Brain microvascular endothelial cell (primary cell): ENCODE measurements around the gene RPL13.

Experiments used
- DNase-seq: peaks from one replicate; pipeline ENCODE4 v3.0.0-alpha.2; 2020
- H3K27ac ChIP-seq: fragments of 250-450 bp; sonication (Bioruptor Pico); 2 replicates; pipeline ENCODE4 v1.5.1; 2020; ENCODE audit warnings: mild to moderate bottlenecking, moderate library complexity
- H3K27me3 ChIP-seq: fragments of 250-450 bp; sonication (Bioruptor Pico); replicated peaks from 2 replicates; pipeline ENCODE4 v1.5.1; 2020; ENCODE audit warnings: mild to moderate bottlenecking
- H3K36me3 ChIP-seq: fragments of 250-450 bp; sonication (Bioruptor Pico); replicated peaks from 2 replicates; pipeline ENCODE4 v1.5.1; 2020; ENCODE audit warnings: mild to moderate bottlenecking
- H3K4me3 ChIP-seq: 2 replicates; pipeline ENCODE4 v1.5.1; 2011; ENCODE audit warnings: low read depth, mild to moderate bottlenecking, control low read depth, low read length, moderate library complexity
- in situ Hi-C: cut with HindIII; loops from 2 replicates; pipeline ENCODE4 v1.10.0; 2017; ENCODE audit warnings: low sequenced_read_pairs, low pct_ligation_motif_present
- TF ChIP-seq, protein P1 (sequence below): IDR thresholded peaks from 2 replicates; pipeline ENCODE4 v1.5.1; 2011; ENCODE audit warnings: low read depth, mild to moderate bottlenecking, moderate library complexity, low read length, control low read depth, inconsistent platforms; ENCODE audit errors: missing control alignments

Gene RPL13

DNA sequence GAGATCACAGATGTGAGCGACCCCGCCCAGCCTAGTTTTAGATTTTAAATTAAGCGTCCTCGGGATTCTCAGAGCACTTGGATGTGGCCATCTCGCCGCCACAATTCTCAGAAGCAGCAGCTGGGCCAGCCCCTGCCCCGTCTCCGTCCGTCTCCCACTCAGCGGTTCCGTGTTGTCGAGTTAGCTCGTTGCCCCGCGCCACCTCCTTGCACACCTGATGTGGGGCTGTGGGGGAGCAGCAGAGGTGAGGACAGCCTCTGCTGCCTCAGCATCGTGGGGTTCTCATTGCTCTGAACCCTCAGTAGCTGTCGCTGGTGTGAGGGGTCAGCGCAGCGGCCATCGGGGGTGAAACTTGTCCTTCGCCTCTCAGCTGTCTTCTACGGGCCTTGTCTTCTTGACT, 8.2 kb upstream of the RPL13 start:
- TF ChIP-seq, protein P1, sequence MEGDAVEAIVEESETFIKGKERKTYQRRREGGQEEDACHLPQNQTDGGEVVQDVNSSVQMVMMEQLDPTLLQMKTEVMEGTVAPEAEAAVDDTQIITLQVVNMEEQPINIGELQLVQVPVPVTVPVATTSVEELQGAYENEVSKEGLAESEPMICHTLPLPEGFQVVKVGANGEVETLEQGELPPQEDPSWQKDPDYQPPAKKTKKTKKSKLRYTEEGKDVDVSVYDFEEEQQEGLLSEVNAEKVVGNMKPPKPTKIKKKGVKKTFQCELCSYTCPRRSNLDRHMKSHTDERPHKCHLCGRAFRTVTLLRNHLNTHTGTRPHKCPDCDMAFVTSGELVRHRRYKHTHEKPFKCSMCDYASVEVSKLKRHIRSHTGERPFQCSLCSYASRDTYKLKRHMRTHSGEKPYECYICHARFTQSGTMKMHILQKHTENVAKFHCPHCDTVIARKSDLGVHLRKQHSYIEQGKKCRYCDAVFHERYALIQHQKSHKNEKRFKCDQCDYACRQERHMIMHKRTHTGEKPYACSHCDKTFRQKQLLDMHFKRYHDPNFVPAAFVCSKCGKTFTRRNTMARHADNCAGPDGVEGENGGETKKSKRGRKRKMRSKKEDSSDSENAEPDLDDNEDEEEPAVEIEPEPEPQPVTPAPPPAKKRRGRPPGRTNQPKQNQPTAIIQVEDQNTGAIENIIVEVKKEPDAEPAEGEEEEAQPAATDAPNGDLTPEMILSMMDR, result no peak
- Histone ChIP-seq H3K27ac (no peak overlapping the region), H3K36me3 (peaks cover 57% of the 10 kb centered on the region), H3K27me3 (no peaks in the 10 kb centered on the region), H3K4me3 (no peak overlapping the region)
- in situ Hi-C loops, result no loop called here
- DNase-seq, result no peak

DNA sequence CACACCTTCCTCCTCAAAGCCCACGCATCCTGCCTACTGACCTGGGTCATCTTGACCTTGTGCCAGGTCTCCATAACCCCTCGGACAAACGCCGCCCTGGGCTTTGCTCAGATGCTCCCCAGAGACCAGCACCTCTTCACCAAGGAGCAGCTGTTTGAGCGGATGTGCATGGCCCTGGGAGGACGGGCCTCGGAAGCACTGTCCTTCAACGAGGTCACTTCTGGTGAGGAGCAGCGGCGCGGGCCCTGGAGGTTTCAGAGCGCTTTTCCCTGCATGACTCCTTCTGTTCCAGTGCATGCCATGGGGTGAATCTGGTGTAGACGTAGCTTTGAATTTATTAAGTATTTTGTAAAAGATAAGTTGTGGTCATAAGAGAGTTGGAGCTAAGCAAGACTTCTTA, 7.6 kb upstream of the RPL13 start:
- in situ Hi-C loops, result no loop called here
- TF ChIP-seq, protein P1, result no peak
- Histone ChIP-seq H3K27ac (no peak overlapping the region), H3K4me3 (no peak overlapping the region), H3K36me3 (peaks cover 53% of the 10 kb centered on the region), H3K27me3 (no peaks in the 10 kb centered on the region)
- DNase-seq, result no peak

DNA sequence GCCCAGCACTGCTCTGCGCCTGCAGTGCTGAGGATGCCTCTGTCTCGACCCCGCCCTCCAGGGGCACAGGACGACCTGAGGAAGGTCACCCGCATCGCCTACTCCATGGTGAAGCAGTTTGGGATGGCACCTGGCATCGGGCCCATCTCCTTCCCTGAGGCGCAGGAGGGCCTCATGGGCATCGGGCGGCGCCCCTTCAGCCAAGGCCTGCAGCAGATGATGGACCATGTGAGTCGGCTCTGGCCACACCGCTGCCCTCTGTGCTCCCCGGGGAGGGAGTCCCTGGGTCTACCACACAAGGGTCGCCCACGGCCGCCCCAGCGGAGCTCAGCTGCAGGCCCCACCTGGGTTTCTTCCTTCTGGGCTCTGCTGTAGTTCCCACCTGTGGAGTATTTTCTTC, 6.7 kb upstream of the RPL13 start:
- H3K4me3 ChIP-seq, result no peak overlapping the region
- peaks cover 45% of the 10 kb centered on the region for H3K36me3 ChIP-seq

DNA sequence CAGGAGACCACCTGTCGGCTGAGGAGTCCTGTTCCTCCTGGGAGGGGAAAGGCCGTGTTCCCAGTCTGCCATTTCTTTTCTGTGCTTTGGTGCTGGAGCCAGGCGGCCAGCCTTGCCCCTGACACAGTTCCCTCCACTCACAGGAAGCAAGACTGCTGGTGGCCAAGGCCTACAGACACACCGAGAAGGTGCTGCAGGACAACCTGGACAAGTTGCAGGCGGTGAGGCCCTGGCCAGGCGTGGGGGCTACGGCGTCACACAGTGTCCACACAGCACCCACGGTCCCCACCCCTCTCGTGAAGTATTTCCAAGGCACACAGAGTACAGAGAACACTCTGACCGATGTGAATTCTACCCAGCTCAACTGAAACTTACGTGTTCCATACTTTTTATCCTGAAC, 6.1 kb upstream of the RPL13 start:
- TF ChIP-seq, protein P1, result no peak
- Histone ChIP-seq H3K36me3 (peaks cover 39% of the 10 kb centered on the region), H3K27ac (no peak overlapping the region), H3K27me3 (no peaks in the 10 kb centered on the region), H3K4me3 (no peak overlapping the region)
- in situ Hi-C loops, result no loop called here
- no peak for DNase-seq

More for the DNA sequence above, 6.7 kb upstream of the RPL13 start:
- DNase-seq, result no peak
- Histone ChIP-seq H3K27me3 (no peaks in the 10 kb centered on the region), H3K27ac (no peak overlapping the region)
- TF ChIP-seq, protein P1, result no peak
- in situ Hi-C loops, result no loop called here

DNA sequence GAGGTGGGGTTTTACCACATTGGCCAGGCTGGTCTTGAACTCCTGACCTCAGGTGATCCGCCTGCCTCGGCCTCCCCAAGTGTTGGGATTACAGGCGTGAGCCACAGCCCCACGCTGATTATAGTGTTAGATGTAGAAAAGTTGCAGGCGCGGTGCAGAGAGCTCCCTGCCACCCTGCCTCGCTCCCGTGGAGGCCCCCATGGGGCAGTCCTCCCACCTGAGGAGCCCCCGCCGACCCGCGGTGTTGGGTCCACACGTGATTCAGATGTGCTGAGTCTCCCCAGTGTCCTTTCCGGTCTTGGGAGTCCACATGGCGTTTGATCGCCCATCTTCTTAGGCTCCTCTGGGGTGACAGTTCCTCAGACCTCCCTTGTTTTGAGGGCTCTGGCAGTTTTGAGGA, 5.2 kb upstream of the RPL13 start:
- TF ChIP-seq, protein P1, result no peak
- Histone ChIP-seq H3K27me3 (no peaks in the 10 kb centered on the region), H3K4me3 (no peak overlapping the region), H3K36me3 (peaks cover 32% of the 10 kb centered on the region), H3K27ac (no peak overlapping the region)
- in situ Hi-C loops, result no loop called here
- DNase-seq, result no peak

DNA sequence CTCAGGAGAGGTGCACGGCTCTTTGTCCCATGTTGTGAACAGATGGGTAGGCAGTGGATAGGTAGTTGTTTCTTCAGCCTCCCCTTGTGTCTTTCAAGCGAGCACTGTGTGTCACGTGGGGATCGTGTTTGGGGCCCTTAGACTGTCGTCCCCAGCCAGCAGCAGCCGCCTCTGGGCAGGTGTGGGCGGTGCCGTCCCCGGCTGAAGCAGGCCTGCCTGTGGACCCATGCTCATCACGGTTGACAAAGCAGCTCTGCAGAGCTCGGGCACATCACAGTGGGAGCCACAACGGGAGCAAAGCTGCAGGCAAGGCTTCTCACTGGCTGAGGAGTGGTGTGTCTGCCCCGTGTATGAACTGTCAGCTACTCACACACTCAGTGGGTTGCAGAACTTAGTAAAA, 4.7 kb upstream of the RPL13 start:
- no peak overlapping the region for H3K27ac ChIP-seq
- H3K36me3 ChIP-seq, result peaks cover 26% of the 10 kb centered on the region
- DNase-seq, result no peak
- in situ Hi-C loops, result no loop called here
- TF ChIP-seq, protein P1, result no peak
- H3K4me3 ChIP-seq, result no peak overlapping the region
- H3K27me3 ChIP-seq, result no peaks in the 10 kb centered on the region
